ENCODE measurements around the gene NR2C2.

- TF ChIP-seq CTCF (IDR thresholded peaks at IDR 0.05) (no peak), EP300 (IDR thresholded peaks at IDR 0.05) (no peak), POLR2A (IDR thresholded peaks at IDR 0.05; ENCODE audit: low read depth) (no peak), POLR2AphosphoS5 (IDR thresholded peaks at IDR 0.05) (no peak)
Measured at GRCh38 chr3:15089201-15089600, 141.8 kb downstream of the NR2C2 start.

Data from esophagus muscularis mucosa (tissue), 4 donors.